ENCODE measurements around the gene DNAI7.

DNAI7 gene

DNA sequence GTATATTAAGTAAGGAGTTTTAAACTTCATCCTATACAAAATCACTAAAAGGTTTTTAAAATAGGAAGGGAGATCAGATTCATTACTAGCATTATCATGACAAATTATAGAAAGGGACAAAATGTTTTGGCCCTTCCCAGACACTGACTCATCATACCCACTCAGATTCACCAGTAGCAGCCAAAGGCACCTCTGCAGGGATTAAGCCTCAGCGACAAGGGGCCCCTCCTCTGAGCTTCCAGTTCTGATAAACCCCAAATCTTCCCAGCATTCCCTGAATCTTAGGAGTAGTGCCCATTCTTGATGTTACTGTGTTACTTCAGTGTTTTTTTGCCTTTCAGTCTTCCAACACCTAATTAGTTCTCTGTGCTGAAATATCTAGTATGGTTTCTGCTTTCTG, 41.2 kb upstream of the DNAI7 start:
- no peak overlapping the region for H3K4me3 ChIP-seq (ENCODE audit: low read depth, low read length)
- TF ChIP-seq, protein P1, sequence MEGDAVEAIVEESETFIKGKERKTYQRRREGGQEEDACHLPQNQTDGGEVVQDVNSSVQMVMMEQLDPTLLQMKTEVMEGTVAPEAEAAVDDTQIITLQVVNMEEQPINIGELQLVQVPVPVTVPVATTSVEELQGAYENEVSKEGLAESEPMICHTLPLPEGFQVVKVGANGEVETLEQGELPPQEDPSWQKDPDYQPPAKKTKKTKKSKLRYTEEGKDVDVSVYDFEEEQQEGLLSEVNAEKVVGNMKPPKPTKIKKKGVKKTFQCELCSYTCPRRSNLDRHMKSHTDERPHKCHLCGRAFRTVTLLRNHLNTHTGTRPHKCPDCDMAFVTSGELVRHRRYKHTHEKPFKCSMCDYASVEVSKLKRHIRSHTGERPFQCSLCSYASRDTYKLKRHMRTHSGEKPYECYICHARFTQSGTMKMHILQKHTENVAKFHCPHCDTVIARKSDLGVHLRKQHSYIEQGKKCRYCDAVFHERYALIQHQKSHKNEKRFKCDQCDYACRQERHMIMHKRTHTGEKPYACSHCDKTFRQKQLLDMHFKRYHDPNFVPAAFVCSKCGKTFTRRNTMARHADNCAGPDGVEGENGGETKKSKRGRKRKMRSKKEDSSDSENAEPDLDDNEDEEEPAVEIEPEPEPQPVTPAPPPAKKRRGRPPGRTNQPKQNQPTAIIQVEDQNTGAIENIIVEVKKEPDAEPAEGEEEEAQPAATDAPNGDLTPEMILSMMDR (IDR thresholded peaks at IDR 0.05; ENCODE audit: borderline replicate concordance, insufficient read depth, low read depth, low read length) = no peak

DNA sequence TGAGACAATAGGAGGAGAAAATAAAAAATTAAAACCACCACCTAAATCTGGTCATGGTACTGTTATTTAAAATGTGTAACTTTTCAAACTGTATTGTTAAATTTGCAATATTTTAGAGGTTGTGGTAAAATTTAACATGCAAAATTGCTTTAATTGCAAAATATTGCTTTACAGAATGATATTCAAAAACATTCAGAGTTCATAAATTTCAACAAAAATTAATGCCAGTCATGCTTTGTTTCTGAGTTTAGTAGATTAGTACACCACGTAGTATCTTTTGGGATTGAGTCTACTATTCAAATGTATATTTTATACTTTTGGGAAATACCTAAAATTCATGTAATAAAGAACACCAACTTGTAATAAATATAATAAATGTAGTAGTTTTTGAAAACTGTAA, 18.4 kb upstream of the DNAI7 start:
- TF ChIP-seq, protein P1 (IDR thresholded peaks at IDR 0.05; ENCODE audit: borderline replicate concordance, insufficient read depth, low read depth, low read length) = no peak
- no peak overlapping the region for H3K4me3 ChIP-seq (ENCODE audit: low read depth, low read length)

DNA sequence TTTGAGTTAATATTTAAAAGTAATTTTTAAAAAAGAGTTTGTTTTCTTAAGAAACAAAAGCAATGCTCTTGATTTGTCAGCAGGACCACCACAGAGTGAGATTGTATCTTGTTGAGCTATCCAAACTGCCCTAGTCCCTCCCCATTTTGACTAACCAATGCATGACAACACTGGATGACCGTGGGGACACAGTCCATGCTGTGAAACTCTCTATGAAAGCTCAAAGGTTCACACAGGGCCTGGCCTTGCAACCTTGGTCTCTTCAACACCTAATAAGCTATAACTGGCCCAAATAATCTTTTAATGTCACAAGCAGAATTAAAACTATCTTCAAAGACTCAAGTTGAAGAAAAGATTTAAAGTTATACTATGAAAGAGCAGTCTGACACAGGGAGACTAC, 13.6 kb upstream of the DNAI7 start:
- H3K4me3 ChIP-seq (ENCODE audit: low read depth, low read length) = no peak overlapping the region
- TF ChIP-seq, protein P1 (IDR thresholded peaks at IDR 0.05; ENCODE audit: borderline replicate concordance, insufficient read depth, low read depth, low read length) = no peak

DNA sequence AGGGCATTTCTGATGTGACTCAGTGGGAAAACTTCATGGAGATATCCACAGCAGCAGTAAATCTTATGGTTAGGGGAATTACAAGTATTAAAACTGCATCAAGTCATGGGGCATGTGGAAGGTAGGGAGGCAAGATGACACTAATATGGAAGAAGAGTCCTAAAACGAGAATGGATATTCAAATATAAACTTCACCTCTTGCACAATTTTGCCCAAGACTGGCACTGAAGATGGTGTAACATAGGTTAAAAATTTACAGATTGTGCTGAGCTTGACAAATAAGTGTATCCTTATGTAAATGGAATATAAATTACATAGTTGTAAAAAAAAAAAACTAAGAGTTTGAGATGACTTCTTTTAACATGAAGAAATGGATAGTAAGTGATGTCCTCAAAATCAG, 12.9 kb upstream of the DNAI7 start:
- no peak overlapping the region for H3K4me3 ChIP-seq (ENCODE audit: low read depth, low read length)
- TF ChIP-seq, protein P1 (IDR thresholded peaks at IDR 0.05; ENCODE audit: borderline replicate concordance, insufficient read depth, low read depth, low read length) = no peak

DNA sequence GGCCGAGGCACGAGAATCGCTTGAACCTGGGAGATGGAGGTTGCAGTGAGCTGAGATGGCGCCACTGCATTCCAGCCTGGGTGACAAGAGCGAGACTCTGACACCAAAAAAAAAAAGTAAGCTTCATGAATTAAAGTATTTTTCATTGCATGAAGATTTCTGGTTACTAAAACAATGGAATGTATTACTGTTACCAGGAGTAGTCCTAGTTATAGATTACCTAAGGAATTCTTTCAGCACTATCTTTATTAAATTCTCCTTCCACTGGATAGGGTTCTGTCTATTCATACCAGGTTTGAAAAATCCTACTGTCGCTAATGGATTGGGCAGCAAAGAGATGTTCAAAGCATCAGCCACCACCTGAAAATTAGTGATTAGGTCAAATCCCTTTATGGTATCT, 12.5 kb upstream of the DNAI7 start:
- TF ChIP-seq, protein P1 (IDR thresholded peaks at IDR 0.05; ENCODE audit: borderline replicate concordance, insufficient read depth, low read depth, low read length) = no peak
- no peak overlapping the region for H3K4me3 ChIP-seq (ENCODE audit: low read depth, low read length)

DNA sequence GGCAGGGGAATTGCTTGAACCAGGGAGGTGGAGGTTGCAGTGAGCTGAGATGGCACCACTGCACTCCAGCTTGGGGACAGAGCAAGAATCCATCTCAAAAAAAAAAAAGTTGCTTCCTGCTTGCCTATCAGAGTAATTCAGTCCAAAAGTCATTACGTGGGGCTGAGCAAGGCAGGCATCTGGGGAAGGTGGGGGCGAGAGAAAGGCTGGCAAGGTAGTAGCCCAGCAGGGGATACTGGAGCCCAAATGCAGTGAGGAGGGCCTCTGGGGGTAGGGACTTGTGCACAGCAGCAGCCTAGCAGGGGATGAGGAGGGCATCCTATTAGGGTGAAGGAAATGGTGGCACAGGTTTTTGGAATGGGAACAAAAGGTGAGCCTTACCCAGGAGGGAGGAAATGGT, 7.2 kb upstream of the DNAI7 start:
- no peak overlapping the region for H3K4me3 ChIP-seq (ENCODE audit: low read depth, low read length)
- TF ChIP-seq, protein P1 (IDR thresholded peaks at IDR 0.05; ENCODE audit: borderline replicate concordance, insufficient read depth, low read depth, low read length) = no peak

DNA sequence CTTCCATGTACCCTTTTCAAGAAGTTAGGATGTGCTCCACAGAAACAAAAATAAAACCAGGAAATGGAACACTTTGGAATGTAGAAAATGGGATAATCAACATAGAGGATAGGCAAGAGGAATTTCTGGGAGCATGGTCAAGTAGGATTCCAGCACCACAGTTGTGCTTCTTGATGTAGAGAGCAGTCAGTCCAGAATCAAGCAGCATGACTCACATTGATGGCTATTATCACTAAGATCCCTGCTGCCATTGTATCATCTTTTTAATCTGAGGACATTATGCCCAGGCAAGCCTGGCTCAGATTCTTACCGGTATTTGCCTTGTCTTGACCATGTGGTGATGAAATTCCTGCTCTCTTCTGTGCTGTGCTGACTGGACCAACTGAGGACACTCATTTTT, 5.7 kb upstream of the DNAI7 start:
- H3K4me3 ChIP-seq (ENCODE audit: low read depth, low read length) = no peak overlapping the region
- TF ChIP-seq, protein P1 (IDR thresholded peaks at IDR 0.05; ENCODE audit: borderline replicate concordance, insufficient read depth, low read depth, low read length) = no peak
